Suprapubic skin (tissue), 4 donors: ENCODE measurements around the gene IBA57. TPM values are rescaled to one million over a fixed set of nuclear protein-coding genes. Genes with fewer than 3 reads are reported as not detected.
A peak's percentile ranks its signal among the peaks of the same experiment; 100 is the strongest.

ENCODE experiments used
- DNase-seq, 2 donors: peaks; one replicate each; pipeline ENCODE4 v3.0.0-alpha.2; 2019; ENCODE audit warnings: low spot score in 2 of 2
- H3K27ac ChIP-seq: fragments of 200-600 bp; sonication (generic); one replicate; pipeline ENCODE4 v1.5.1; 2019
- H3K27me3 ChIP-seq: fragments of 200-600 bp; sonication (generic); one replicate; pipeline ENCODE4 v1.5.1; 2019
- H3K36me3 ChIP-seq: fragments of 200-600 bp; sonication (generic); one replicate; pipeline ENCODE4 v1.5.1; 2019
- H3K4me1 ChIP-seq: fragments of 200-600 bp; sonication (generic); one replicate; pipeline ENCODE4 v1.5.1; 2019
- H3K4me3 ChIP-seq: fragments of 200-600 bp; sonication (generic); one replicate; pipeline ENCODE4 v1.5.1; 2019; ENCODE audit warnings: mild to moderate bottlenecking
- H3K9me3 ChIP-seq: fragments of 200-600 bp; sonication (generic); one replicate; pipeline ENCODE4 v1.5.1; 2019
- CTCF ChIP-seq, 2 donors: fragments of 200-600 bp in 1 of 2; fragments of 450-650 bp in 1 of 2; sonication (generic) in 1 of 2; IDR thresholded peaks; one replicate each; pipeline ENCODE4 v1.5.1; 2016 to 2019; ENCODE audit warnings: antibody characterized with exemption in 2 of 2, mild to moderate bottlenecking in 1 of 2, moderate library complexity in 1 of 2
- EP300 ChIP-seq: sonication (generic); formaldehyde crosslinking; IDR thresholded peaks from one replicate; pipeline ENCODE4 v1.6.1; 2017; ENCODE audit warnings: antibody characterized with exemption
- POLR2A ChIP-seq, 2 donors: fragments of 450-650 bp; IDR thresholded peaks; one replicate each; pipeline ENCODE4 v1.6.1; 2017; ENCODE audit warnings: antibody characterized with exemption in 2 of 2, mild to moderate bottlenecking in 2 of 2, moderate library complexity in 2 of 2
- POLR2AphosphoS5 ChIP-seq, 3 donors: sonication (generic); formaldehyde crosslinking; IDR thresholded peaks; one replicate each; pipeline ENCODE4 v1.6.1; 2017; ENCODE audit warnings: antibody characterized with exemption in 3 of 3
- WGBS: methylation state at CpG from one replicate; pipeline ENCODE4 v1.1.5; 2018; 5-methylcytosine and 5-hydroxymethylcytosine counted together
- total RNA-seq, 4 donors: library from RNA; depleted of rRNA; stranded (reverse); fragments of >200 nt; gene quantifications; one replicate each; pipeline ENCODE4 v1.1.0, GENCODE V29; 2016

Gene IBA57
- total RNA-seq, 4 donors from 2014 or later: 9.2 to 22.4 (median 12.4) TPM

GRCh38 chr1:228148196-228148861 lies 17.3 kb upstream of the IBA57 start:
- Histone ChIP-seq H3K27me3 (no peaks in the 10 kb centered on the region), H3K4me3 (no peak overlapping the region), H3K27ac (peak overlapping the region; percentile 73), H3K4me1 (peaks cover 81% of the 10 kb centered on the region), H3K36me3 (peaks cover 40% of the 10 kb centered on the region), H3K9me3 (no peaks in the 10 kb centered on the region)
- WGBS: 34% methylated on average over 5 of the region's 18 CpGs
- peak in 1 of 2 donors; percentile 67 for DNase-seq
- TF ChIP-seq CTCF (IDR thresholded peaks at IDR 0.05): no peak
- no peak for TF ChIP-seq POLR2AphosphoS5 (IDR thresholded peaks at IDR 0.05)
- no peak for TF ChIP-seq EP300
- TF ChIP-seq POLR2A (IDR thresholded peaks at IDR 0.05): no peak

DNA sequence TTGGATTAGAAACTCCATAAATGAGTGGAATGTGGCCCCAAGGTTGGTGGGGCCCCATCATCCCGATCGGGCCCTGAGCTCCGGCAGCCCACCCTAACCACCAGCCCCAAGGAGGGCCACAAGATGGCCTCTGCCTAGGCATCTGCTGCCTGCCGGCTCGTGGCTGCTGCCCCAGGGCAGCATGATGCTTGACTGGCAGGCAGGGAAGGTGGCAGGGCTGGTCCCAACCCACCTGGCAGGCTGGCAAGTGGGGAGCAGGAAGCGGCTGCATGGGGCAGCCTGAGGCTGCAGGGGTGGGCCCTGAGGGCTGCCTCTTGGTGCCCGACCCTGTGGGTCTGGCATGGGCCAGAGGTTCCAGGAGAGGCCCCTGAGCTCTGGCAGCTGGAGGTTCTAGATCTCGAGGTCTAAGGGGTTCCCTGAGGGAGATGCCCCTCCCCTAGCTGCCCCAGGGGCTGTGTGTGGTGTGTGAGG lies 16.6 kb upstream of the IBA57 start:
- no peak for TF ChIP-seq CTCF (IDR thresholded peaks at IDR 0.05)
- TF ChIP-seq EP300: no peak
- TF ChIP-seq POLR2AphosphoS5 (IDR thresholded peaks at IDR 0.05): no peak
- TF ChIP-seq POLR2A (IDR thresholded peaks at IDR 0.05): no peak
- Histone ChIP-seq H3K9me3 (no peaks in the 10 kb centered on the region), H3K27me3 (no peaks in the 10 kb centered on the region), H3K4me1 (peaks cover 76% of the 10 kb centered on the region), H3K36me3 (peaks cover 40% of the 10 kb centered on the region), H3K4me3 (peak overlapping the region; percentile 36), H3K27ac (peak overlapping the region; percentile 73)
- DNase-seq: peak in 1 of 2 donors; percentile 60
- WGBS: no CpG with 5 or more reads among the region's 8 CpGs

DNA sequence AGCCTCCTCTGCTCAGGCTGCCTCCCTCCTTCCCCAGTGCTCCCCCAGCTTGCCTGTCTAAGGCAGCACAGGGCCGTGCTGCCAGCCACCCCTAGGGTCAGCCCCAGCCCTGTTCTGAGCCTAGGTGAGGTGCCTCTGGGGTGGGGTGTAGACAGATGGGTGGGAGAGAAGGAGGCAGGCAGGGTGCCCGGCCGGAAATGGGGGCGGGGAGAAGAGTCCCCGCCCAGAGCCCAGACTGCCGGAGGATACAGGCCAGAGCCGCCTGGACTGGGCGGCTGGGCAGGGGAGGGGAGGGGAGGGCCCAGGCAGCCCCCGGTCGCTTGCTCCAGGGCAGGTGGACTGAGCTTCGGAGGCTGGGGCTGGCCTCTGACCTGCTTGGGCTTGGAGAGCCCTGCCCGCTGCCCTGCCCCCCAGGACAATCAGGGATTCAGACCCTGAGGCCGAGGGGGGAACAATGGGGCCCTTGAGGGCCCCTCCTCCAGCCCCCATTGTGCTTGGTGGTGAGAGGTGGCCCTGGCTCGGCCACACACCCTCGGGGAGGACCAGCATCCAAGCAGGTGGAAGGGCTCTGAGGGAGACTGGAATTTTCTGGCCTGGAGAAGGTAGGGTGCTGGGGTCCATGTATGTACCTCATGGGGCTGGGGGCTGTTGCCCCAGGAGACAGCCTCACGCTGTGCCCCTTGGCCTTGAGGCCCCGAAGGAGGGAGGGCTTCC lies 16.0 kb upstream of the IBA57 start, which contains the start of gene GJC2:
Gene GJC2, plus strand, starts transcription at position 525 of the 714 bp plus-strand sequence. CDS start 7,829 bp downstream, outside the sequence.
- DNase-seq: peak in 1 of 2 donors; percentile 75
- Histone ChIP-seq H3K9me3 (no peaks in the 10 kb centered on the region), H3K27me3 (no peaks in the 10 kb centered on the region), H3K36me3 (peaks cover 40% of the 10 kb centered on the region), H3K27ac (peak within 1 kb of the TSS; percentile 73), H3K4me3 (peak within 1 kb of the TSS; percentile 36), H3K4me1 (peaks cover 76% of the 10 kb centered on the region)
- WGBS: 20% methylated on average over 3 of the region's 17 CpGs
- TF ChIP-seq POLR2AphosphoS5 (IDR thresholded peaks at IDR 0.05): no peak
- no peak for TF ChIP-seq CTCF (IDR thresholded peaks at IDR 0.05)
- TF ChIP-seq EP300: no peak
- no peak for TF ChIP-seq POLR2A (IDR thresholded peaks at IDR 0.05)

- no peak for DNase-seq
- WGBS: no CpG with 5 or more reads among the region's 7 CpGs
- Histone ChIP-seq H3K4me3 (peak overlapping the region; percentile 36), H3K36me3 (peaks cover 39% of the 10 kb centered on the region), H3K27ac (peak overlapping the region; percentile 73), H3K9me3 (no peaks in the 10 kb centered on the region), H3K4me1 (peaks cover 75% of the 10 kb centered on the region), H3K27me3 (no peaks in the 10 kb centered on the region)
- TF ChIP-seq CTCF (IDR thresholded peaks at IDR 0.05): no peak
Measured at GRCh38 chr1:228150120-228150460, 15.5 kb upstream of the IBA57 start.

- no peak for TF ChIP-seq CTCF (IDR thresholded peaks at IDR 0.05)
- TF ChIP-seq POLR2A (IDR thresholded peaks at IDR 0.05): peak in 1 of 2 donors; percentile 15
- no CpG with 5 or more reads among the region's 17 CpGs for WGBS
- H3K9me3 ChIP-seq: no peaks in the 10 kb centered on the region
- H3K27me3 ChIP-seq: no peaks in the 10 kb centered on the region
- H3K4me3 ChIP-seq: peak overlapping the region; percentile 36
- peak overlapping the region; percentile 73 for H3K27ac ChIP-seq
- H3K36me3 ChIP-seq: peaks cover 34% of the 10 kb centered on the region
- peak in 1 of 2 donors; percentile 81 for DNase-seq
- peaks cover 73% of the 10 kb centered on the region for H3K4me1 ChIP-seq
Measured at GRCh38 chr1:228150461-228151179, 15.0 kb upstream of the IBA57 start.
